Suprapubic skin (tissue), 4 donors: ENCODE measurements around the gene NDUFB1. TPM values are rescaled to one million over a fixed set of nuclear protein-coding genes. Genes with fewer than 3 reads are reported as not detected.

Experiments
- DNase-seq, 2 donors: peaks; one replicate each; pipeline ENCODE4 v3.0.0-alpha.2; 2019; ENCODE audit warnings: low spot score in 2 of 2
- H3K27ac ChIP-seq: fragments of 200-600 bp; sonication (generic); one replicate; pipeline ENCODE4 v1.5.1; 2019
- H3K27me3 ChIP-seq: fragments of 200-600 bp; sonication (generic); one replicate; pipeline ENCODE4 v1.5.1; 2019
- H3K36me3 ChIP-seq: fragments of 200-600 bp; sonication (generic); one replicate; pipeline ENCODE4 v1.5.1; 2019
- H3K4me1 ChIP-seq: fragments of 200-600 bp; sonication (generic); one replicate; pipeline ENCODE4 v1.5.1; 2019
- H3K4me3 ChIP-seq: fragments of 200-600 bp; sonication (generic); one replicate; pipeline ENCODE4 v1.5.1; 2019; ENCODE audit warnings: mild to moderate bottlenecking
- H3K9me3 ChIP-seq: fragments of 200-600 bp; sonication (generic); one replicate; pipeline ENCODE4 v1.5.1; 2019
- EP300 ChIP-seq: sonication (generic); formaldehyde crosslinking; IDR thresholded peaks from one replicate; pipeline ENCODE4 v1.6.1; 2017; ENCODE audit warnings: antibody characterized with exemption
- POLR2A ChIP-seq, 2 donors: fragments of 450-650 bp; IDR thresholded peaks; one replicate each; pipeline ENCODE4 v1.6.1; 2017; ENCODE audit warnings: antibody characterized with exemption in 2 of 2, mild to moderate bottlenecking in 2 of 2, moderate library complexity in 2 of 2
- POLR2AphosphoS5 ChIP-seq, 3 donors: sonication (generic); formaldehyde crosslinking; IDR thresholded peaks; one replicate each; pipeline ENCODE4 v1.6.1; 2017; ENCODE audit warnings: antibody characterized with exemption in 3 of 3
- WGBS: methylation state at CpG from one replicate; pipeline ENCODE4 v1.1.5; 2018; 5-methylcytosine and 5-hydroxymethylcytosine counted together
- total RNA-seq, 4 donors: library from RNA; depleted of rRNA; stranded (reverse); fragments of >200 nt; gene quantifications; one replicate each; pipeline ENCODE4 v1.1.0, GENCODE V29; 2016
- TF ChIP-seq, protein P1 (sequence below), 2 donors: fragments of 200-600 bp in 1 of 2; fragments of 450-650 bp in 1 of 2; sonication (generic) in 1 of 2; IDR thresholded peaks; one replicate each; pipeline ENCODE4 v1.5.1; 2016 to 2019; ENCODE audit warnings: antibody characterized with exemption in 2 of 2, mild to moderate bottlenecking in 1 of 2, moderate library complexity in 1 of 2

Gene NDUFB1
- total RNA-seq, 4 donors from 2014 or later: 140 to 234 (median 201) TPM

DNA sequence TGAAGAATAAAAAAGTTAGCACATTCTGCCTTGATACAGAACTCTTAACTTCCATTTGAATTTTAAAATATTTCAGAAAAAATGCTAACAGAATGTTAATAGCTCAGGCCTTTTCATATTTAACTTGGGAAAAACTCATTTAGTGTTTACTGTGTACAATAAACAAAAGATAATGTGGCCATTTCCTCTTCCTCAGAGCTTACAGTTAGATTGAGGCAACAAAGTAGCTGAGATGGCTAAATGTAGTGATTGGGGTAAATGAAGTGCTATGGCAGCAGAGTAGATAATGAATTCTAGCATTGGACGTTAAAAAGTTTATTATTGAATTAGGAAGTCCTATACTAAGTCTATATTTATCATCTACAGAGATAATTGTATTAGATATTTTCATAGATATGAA lies 12.9 kb upstream of the NDUFB1 start:
- no peak overlapping the region for H3K27ac ChIP-seq
- no peak for DNase-seq
- TF ChIP-seq POLR2A (IDR thresholded peaks at IDR 0.05): no peak
- TF ChIP-seq, protein P1, sequence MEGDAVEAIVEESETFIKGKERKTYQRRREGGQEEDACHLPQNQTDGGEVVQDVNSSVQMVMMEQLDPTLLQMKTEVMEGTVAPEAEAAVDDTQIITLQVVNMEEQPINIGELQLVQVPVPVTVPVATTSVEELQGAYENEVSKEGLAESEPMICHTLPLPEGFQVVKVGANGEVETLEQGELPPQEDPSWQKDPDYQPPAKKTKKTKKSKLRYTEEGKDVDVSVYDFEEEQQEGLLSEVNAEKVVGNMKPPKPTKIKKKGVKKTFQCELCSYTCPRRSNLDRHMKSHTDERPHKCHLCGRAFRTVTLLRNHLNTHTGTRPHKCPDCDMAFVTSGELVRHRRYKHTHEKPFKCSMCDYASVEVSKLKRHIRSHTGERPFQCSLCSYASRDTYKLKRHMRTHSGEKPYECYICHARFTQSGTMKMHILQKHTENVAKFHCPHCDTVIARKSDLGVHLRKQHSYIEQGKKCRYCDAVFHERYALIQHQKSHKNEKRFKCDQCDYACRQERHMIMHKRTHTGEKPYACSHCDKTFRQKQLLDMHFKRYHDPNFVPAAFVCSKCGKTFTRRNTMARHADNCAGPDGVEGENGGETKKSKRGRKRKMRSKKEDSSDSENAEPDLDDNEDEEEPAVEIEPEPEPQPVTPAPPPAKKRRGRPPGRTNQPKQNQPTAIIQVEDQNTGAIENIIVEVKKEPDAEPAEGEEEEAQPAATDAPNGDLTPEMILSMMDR (IDR thresholded peaks at IDR 0.05): no peak
- no peak for TF ChIP-seq EP300
- TF ChIP-seq POLR2AphosphoS5 (IDR thresholded peaks at IDR 0.05): no peak
- no peaks in the 10 kb centered on the region for H3K4me1 ChIP-seq
- no peaks in the 10 kb centered on the region for H3K27me3 ChIP-seq
- no peaks in the 10 kb centered on the region for H3K9me3 ChIP-seq
- no peak overlapping the region for H3K4me3 ChIP-seq
- peaks cover 80% of the 10 kb centered on the region for H3K36me3 ChIP-seq
- WGBS: 90% methylated on average over 1 of the region's 1 CpG

DNA sequence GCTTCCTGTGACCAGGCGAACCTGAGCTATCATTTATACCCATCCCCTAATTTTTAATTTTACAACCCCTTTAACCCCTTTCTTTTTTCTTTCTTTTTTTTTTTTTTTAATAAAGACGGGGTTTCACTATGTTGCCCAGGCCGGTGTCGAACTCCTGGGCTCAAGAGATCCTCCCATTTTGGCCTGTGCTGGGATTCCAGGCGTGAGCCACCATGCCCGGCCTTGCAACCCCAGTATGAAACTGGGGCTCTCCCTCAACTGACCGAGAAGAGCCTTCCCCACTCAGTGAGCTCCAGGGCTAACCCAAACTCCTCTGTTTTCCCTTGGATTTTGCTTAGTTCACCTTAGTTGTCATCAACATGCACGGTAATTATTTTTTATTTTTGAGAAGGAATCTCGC lies 1.3 kb upstream of the NDUFB1 start:
- Histone ChIP-seq H3K4me1 (peaks cover 41% of the 10 kb centered on the region), H3K27me3 (no peaks in the 10 kb centered on the region), H3K36me3 (peaks cover 10% of the 10 kb centered on the region), H3K9me3 (no peaks in the 10 kb centered on the region), H3K27ac (peak overlapping the region; percentile 97), H3K4me3 (peak overlapping the region; percentile 99)
- no peak for TF ChIP-seq POLR2A (IDR thresholded peaks at IDR 0.05)
- TF ChIP-seq POLR2AphosphoS5 (IDR thresholded peaks at IDR 0.05): no peak
- no peak for TF ChIP-seq EP300
- TF ChIP-seq, protein P1 (IDR thresholded peaks at IDR 0.05): no peak
- 34% methylated on average over 9 of the region's 9 CpGs for WGBS
- no peak for DNase-seq

DNA sequence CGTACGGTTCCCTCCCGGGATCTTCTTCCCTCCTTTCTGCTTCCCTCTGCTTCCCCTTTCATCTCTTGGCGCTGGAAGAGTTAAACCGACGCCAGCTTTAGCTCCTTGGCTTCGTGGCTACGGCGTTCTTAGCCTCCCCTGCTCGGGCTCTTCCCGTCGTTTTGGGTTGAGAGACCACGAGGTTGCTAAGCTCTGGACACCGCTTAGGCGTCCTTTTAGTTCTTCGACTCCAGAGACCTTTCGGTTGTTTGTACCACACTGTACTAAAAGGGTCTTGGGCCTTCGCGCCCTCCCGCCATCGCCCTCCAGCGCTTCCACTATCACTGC lies 808 bp upstream of the NDUFB1 start:
- peak overlapping the region; percentile 97 for H3K27ac ChIP-seq
- peaks cover 41% of the 10 kb centered on the region for H3K4me1 ChIP-seq
- H3K27me3 ChIP-seq: no peaks in the 10 kb centered on the region
- WGBS: under 1% methylated on average over 22 of the region's 22 CpGs
- no peaks in the 10 kb centered on the region for H3K9me3 ChIP-seq
- peak overlapping the region; percentile 99 for H3K4me3 ChIP-seq
- no peak for DNase-seq
- no peak for TF ChIP-seq POLR2AphosphoS5 (IDR thresholded peaks at IDR 0.05)
- TF ChIP-seq EP300: no peak
- TF ChIP-seq, protein P1 (IDR thresholded peaks at IDR 0.05): no peak
- TF ChIP-seq POLR2A (IDR thresholded peaks at IDR 0.05): no peak
- peaks cover 14% of the 10 kb centered on the region for H3K36me3 ChIP-seq

DNA sequence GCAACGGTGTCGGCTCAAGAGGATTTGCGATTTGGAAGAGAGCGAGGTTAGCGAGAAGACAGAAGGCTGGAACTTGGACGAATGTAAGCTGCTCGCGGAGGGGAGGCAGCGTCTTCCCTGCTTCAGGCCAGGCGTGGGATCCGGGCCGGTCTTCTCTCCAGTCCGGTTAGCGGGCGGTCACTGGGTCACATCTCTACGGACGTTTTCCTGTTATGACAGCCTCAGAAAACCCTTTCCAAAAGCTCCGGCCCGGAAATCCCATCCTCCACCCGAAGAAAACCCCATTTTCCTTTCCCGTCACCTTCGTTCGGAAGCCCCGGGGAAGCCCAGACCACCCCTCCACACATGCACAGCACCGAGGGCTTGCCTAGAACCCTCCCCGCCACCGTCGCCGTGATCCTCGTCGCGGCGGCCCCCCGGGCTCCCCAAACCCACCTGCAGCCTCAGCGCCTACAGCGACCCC lies 268 bp downstream of the NDUFB1 start:
- TF ChIP-seq, protein P1 (IDR thresholded peaks at IDR 0.05): no peak
- TF ChIP-seq POLR2AphosphoS5 (IDR thresholded peaks at IDR 0.05) (no peak), POLR2A (IDR thresholded peaks at IDR 0.05) (no peak), EP300 (no peak)
- Histone ChIP-seq H3K4me3 (peak overlapping the region; percentile 99), H3K27ac (peak overlapping the region; percentile 97), H3K9me3 (no peaks in the 10 kb centered on the region), H3K36me3 (peaks cover 15% of the 10 kb centered on the region), H3K27me3 (no peaks in the 10 kb centered on the region), H3K4me1 (peaks cover 41% of the 10 kb centered on the region)
- under 1% methylated on average over 36 of the region's 36 CpGs for WGBS
- DNase-seq: peak in 1 of 2 donors; percentile 84

DNA sequence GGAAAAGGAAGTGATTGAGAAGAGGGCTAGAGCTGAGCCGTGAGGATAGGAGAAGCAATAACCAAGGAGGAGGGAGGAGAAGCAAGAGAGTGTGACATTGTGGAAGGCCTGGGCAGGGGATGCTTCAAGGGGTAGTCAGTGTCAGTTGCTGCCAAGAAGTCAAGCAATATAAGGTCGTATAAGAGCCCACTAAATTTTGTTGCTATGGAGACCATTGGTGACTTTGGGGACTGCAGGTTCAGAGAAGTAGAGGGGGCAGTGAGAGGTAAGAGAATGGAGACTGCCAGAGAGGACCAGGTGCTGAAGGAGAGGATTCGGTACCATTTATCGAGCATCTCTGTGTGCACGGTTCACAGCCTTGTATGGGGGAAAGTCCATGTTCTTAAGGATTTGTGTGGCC lies 12.0 kb downstream of the NDUFB1 start:
- 77% methylated on average over 5 of the region's 5 CpGs for WGBS
- Histone ChIP-seq H3K4me3 (no peak overlapping the region), H3K36me3 (no peaks in the 10 kb centered on the region), H3K27me3 (no peaks in the 10 kb centered on the region), H3K27ac (no peak overlapping the region), H3K4me1 (peaks cover 14% of the 10 kb centered on the region), H3K9me3 (no peaks in the 10 kb centered on the region)
- no peak for DNase-seq
- TF ChIP-seq EP300 (no peak), POLR2A (IDR thresholded peaks at IDR 0.05) (no peak)
- TF ChIP-seq, protein P1 (IDR thresholded peaks at IDR 0.05): no peak
